Stimulated activated CD4-positive, alpha-beta T cell treated with anti-CD3 and anti-CD28 coated beads, TNF-alpha, amount 100 ng/mL, for 24 hours (primary cell): ENCODE measurements around the gene TBX15.

Source experiments
- DNase-seq, 3 experiments: peaks; one replicate each; pipeline ENCODE4 v3.0.0-alpha.2; 2020; ENCODE audit warnings: low read depth in 3 of 3

TBX15 gene

GRCh38 chr1:118896416-118896815, 91.7 kb downstream of the TBX15 start:
- DNase-seq, result no peak

GRCh38 chr1:118894836-118895235, 93.3 kb downstream of the TBX15 start:
- DNase-seq, result no peak

- DNase-seq, result no peak
Measured at GRCh38 chr1:118890851-118891384, 97.2 kb downstream of the TBX15 start.

GRCh38 chr1:118884946-118885345, 103.2 kb downstream of the TBX15 start:
- DNase-seq, result no peak

GRCh38 chr1:118881751-118882150, 106.4 kb downstream of the TBX15 start:
- DNase-seq, result no peak

GRCh38 chr1:118878661-118879060, 109.5 kb downstream of the TBX15 start:
- DNase-seq, result no peak

- DNase-seq, result no peak
Measured at GRCh38 chr1:118877668-118878396, 110.3 kb downstream of the TBX15 start.

GRCh38 chr1:118871582-118872171, 116.5 kb downstream of the TBX15 start:
- no peak for DNase-seq

GRCh38 chr1:118868387-118868786, 119.8 kb downstream of the TBX15 start:
- DNase-seq, result no peak

GRCh38 chr1:118866330-118866729, 121.8 kb downstream of the TBX15 start:
- DNase-seq, result no peak

GRCh38 chr1:118863688-118864087, 124.5 kb downstream of the TBX15 start:
- no peak for DNase-seq

GRCh38 chr1:118862755-118863154, 125.4 kb downstream of the TBX15 start:
- no peak for DNase-seq

- DNase-seq, result no peak
Measured at GRCh38 chr1:118861216-118861615, 126.9 kb downstream of the TBX15 start.

GRCh38 chr1:118859999-118860398, 128.1 kb downstream of the TBX15 start:
- no peak for DNase-seq

- no peak for DNase-seq
Measured at GRCh38 chr1:118846443-118846842, 141.7 kb downstream of the TBX15 start.

GRCh38 chr1:118842452-118843201, 145.5 kb downstream of the TBX15 start:
- DNase-seq, result no peak

GRCh38 chr1:118841521-118841920, 146.6 kb downstream of the TBX15 start:
- DNase-seq, result no peak
